ENCODE measurements around the gene KIF26A.

The KIF26A gene

GRCh38 chr14:104139460-104140212 is 1.2 kb downstream of the KIF26A start:
- no peaks in the 10 kb centered on the region for H3K9me3 Mint-ChIP-seq
- no peak for ATAC-seq
- H3K36me3 Mint-ChIP-seq (ENCODE audit: low read depth), result no peaks in the 10 kb centered on the region
- H3K4me3 Mint-ChIP-seq, result no peak overlapping the region
- H3K27me3 Mint-ChIP-seq, result peaks cover 21% of the 10 kb centered on the region
- no peak for DNase-seq
- H3K27ac Mint-ChIP-seq, result no peak overlapping the region
- H3K4me1 Mint-ChIP-seq, result peaks cover 3% of the 10 kb centered on the region

DNA sequence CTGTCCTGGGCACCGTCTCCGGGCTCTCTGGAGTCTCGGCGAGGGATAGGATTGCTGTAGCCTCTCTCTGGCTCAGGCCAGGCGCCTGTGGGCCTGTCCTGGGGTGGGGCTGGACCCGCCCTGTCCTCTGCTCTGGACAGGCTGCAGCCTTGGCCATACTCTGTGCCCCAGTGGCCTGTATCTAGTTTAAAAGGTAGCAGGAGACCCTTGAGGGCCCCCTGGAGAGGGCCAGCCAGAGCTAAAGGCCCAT is 1.8 kb downstream of the KIF26A start:
- Mint-ChIP-seq H3K4me1 (peaks cover 3% of the 10 kb centered on the region), H3K27me3 (peaks cover 16% of the 10 kb centered on the region), H3K9me3 (no peaks in the 10 kb centered on the region), H3K4me3 (no peak overlapping the region), H3K27ac (no peak overlapping the region), H3K36me3 (ENCODE audit: low read depth) (no peaks in the 10 kb centered on the region)
- ATAC-seq (no peak), DNase-seq (no peak)

- H3K4me3 Mint-ChIP-seq, result no peak overlapping the region
- peaks cover 3% of the 10 kb centered on the region for H3K4me1 Mint-ChIP-seq
- peaks cover 11% of the 10 kb centered on the region for H3K27me3 Mint-ChIP-seq
- DNase-seq (no peak), ATAC-seq (no peak)
- H3K27ac Mint-ChIP-seq, result no peak overlapping the region
- no peaks in the 10 kb centered on the region for H3K9me3 Mint-ChIP-seq
- H3K36me3 Mint-ChIP-seq (ENCODE audit: low read depth), result no peaks in the 10 kb centered on the region
Observed at GRCh38 chr14:104140463-104141331, 2.3 kb downstream of the KIF26A start.

DNA sequence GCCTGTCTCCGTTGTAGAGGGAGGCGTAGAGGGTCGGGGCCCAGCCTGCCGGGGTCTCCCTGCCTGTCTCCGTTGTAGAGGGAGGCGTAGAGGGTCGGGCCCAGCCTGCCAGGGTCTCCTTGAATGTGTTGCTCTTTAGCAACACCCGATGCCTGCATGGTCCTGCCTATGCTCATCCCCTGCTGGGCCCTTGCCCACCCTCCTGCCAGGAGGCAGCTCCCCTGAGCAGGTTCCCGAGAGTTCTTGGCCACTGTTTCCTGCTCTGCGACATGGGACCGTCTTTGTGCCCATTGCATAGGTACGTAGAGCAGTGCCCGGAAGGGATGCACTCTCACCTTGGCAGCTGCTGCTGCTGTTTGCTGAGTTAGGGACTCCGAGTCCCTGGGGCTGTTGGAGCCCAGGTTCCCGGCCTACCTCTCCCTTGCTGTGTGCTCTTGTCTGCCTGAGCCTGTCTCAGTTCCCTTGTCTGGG is 3.3 kb downstream of the KIF26A start:
- no peak overlapping the region for H3K4me3 Mint-ChIP-seq

GRCh38 chr14:104142136-104142945 is 4.0 kb downstream of the KIF26A start:
- ATAC-seq (no peak), DNase-seq (no peak)
- H3K4me1 Mint-ChIP-seq, result no peaks in the 10 kb centered on the region
- H3K27me3 Mint-ChIP-seq, result peaks cover 5% of the 10 kb centered on the region
- no peak overlapping the region for H3K4me3 Mint-ChIP-seq
- H3K9me3 Mint-ChIP-seq, result no peaks in the 10 kb centered on the region
- H3K27ac Mint-ChIP-seq, result no peak overlapping the region
- H3K36me3 Mint-ChIP-seq (ENCODE audit: low read depth), result no peaks in the 10 kb centered on the region

More for the DNA sequence above, 3.3 kb downstream of the KIF26A start:
- H3K9me3 Mint-ChIP-seq, result no peaks in the 10 kb centered on the region
- H3K4me1 Mint-ChIP-seq, result peaks cover 3% of the 10 kb centered on the region
- no peak overlapping the region for H3K27ac Mint-ChIP-seq
- peaks cover 10% of the 10 kb centered on the region for H3K27me3 Mint-ChIP-seq
- DNase-seq, result no peak
- no peak for ATAC-seq
- H3K36me3 Mint-ChIP-seq (ENCODE audit: low read depth), result no peaks in the 10 kb centered on the region

- no peaks in the 10 kb centered on the region for H3K4me1 Mint-ChIP-seq
- H3K36me3 Mint-ChIP-seq (ENCODE audit: low read depth), result no peaks in the 10 kb centered on the region
- no peak overlapping the region for H3K4me3 Mint-ChIP-seq
- no peak overlapping the region for H3K27ac Mint-ChIP-seq
- H3K9me3 Mint-ChIP-seq, result no peaks in the 10 kb centered on the region
- ATAC-seq (no peak), DNase-seq (no peak)
- peaks cover 5% of the 10 kb centered on the region for H3K27me3 Mint-ChIP-seq
Observed at GRCh38 chr14:104142946-104143470, 4.6 kb downstream of the KIF26A start.

GRCh38 chr14:104143521-104144452 is 5.4 kb downstream of the KIF26A start:
- Mint-ChIP-seq H3K4me1 (no peaks in the 10 kb centered on the region), H3K36me3 (ENCODE audit: low read depth) (no peaks in the 10 kb centered on the region), H3K27me3 (peaks cover 5% of the 10 kb centered on the region), H3K9me3 (no peaks in the 10 kb centered on the region), H3K27ac (no peak overlapping the region), H3K4me3 (no peak overlapping the region)
- ATAC-seq (no peak), DNase-seq (no peak)

DNA sequence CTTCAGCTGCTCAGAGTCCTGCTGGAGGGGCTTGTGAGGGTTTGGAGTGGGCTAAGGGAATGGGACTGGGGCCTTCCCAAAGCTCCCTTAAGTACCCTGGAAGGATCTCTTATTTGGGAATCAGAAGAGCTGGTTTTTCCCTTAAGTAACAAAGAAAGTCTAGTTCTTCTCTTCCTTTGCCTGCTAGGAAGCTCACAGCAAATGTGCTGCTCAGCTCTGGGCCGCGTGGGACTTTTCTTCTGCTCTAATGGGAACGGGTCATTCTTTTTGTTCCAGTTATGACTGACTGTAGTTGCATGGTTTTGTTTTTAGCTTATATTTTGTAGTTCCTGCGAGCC is 6.0 kb downstream of the KIF26A start:
- no peaks in the 10 kb centered on the region for H3K9me3 Mint-ChIP-seq
- H3K4me3 Mint-ChIP-seq, result no peak overlapping the region
- H3K4me1 Mint-ChIP-seq, result no peaks in the 10 kb centered on the region
- ATAC-seq (no peak), DNase-seq (no peak)
- peaks cover 2% of the 10 kb centered on the region for H3K27me3 Mint-ChIP-seq
- no peak overlapping the region for H3K27ac Mint-ChIP-seq
- no peaks in the 10 kb centered on the region for H3K36me3 Mint-ChIP-seq (ENCODE audit: low read depth)

- H3K4me1 Mint-ChIP-seq, result no peaks in the 10 kb centered on the region
- ATAC-seq, result no peak
- no peaks in the 10 kb centered on the region for H3K9me3 Mint-ChIP-seq
- H3K27me3 Mint-ChIP-seq, result peaks cover 2% of the 10 kb centered on the region
- H3K27ac Mint-ChIP-seq, result no peak overlapping the region
- H3K4me3 Mint-ChIP-seq, result no peak overlapping the region
- DNase-seq, result no peak
- no peaks in the 10 kb centered on the region for H3K36me3 Mint-ChIP-seq (ENCODE audit: low read depth)
Observed at GRCh38 chr14:104144911-104145825, 6.8 kb downstream of the KIF26A start.

GRCh38 chr14:104145826-104146601 is 7.6 kb downstream of the KIF26A start:
- no peak overlapping the region for H3K27ac Mint-ChIP-seq
- ATAC-seq (no peak), DNase-seq (no peak)
- no peaks in the 10 kb centered on the region for H3K9me3 Mint-ChIP-seq
- peaks cover 2% of the 10 kb centered on the region for H3K27me3 Mint-ChIP-seq
- no peak overlapping the region for H3K4me3 Mint-ChIP-seq
- H3K36me3 Mint-ChIP-seq (ENCODE audit: low read depth), result no peaks in the 10 kb centered on the region
- peaks cover under 1% of the 10 kb centered on the region for H3K4me1 Mint-ChIP-seq

DNA sequence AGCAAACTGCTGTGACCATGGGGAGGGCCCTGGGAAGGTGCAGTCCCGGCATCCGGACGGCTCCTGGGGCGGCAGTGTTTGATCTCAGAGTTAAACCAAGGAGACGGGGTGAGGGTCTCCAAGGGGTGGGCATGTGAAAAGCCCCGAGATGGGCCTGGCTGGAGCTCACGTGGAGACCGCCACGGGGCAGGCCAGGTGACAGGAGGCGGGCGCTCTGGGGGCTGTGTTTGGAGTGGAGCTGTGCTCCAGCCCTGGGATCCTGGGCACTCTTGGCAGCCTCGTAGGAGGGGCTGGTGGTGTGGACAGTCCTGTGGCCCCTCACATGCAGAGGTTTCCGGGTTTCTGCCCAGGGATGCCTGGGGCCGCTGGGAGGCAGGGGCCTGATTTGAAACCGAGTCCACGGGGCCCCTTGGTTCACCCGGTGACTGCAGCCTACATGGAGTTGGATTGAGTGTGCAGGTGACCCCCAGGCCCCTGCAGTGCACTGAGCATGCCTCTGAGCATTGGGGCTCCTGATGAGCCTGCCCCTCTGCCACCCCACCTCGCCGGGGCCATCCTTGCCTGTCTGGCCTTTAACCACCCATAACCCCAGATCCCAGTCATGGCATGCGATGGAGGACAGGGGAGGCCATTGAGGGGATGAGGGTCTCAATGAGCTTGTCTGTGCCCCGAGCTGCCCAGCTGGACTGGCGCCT is 8.4 kb downstream of the KIF26A start:
- Mint-ChIP-seq H3K27me3 (peaks cover 2% of the 10 kb centered on the region), H3K4me1 (peaks cover 1% of the 10 kb centered on the region), H3K9me3 (no peaks in the 10 kb centered on the region), H3K27ac (no peak overlapping the region), H3K4me3 (no peak overlapping the region), H3K36me3 (ENCODE audit: low read depth) (no peaks in the 10 kb centered on the region)
- DNase-seq (no peak), ATAC-seq (no peak)
